ENCODE data around the gene FBXW7.
"Not testable (repeated sequence)": the region's sequence is repeated elsewhere in the genome, so short reads cannot be mapped to it uniquely, and the experiment has no call there.

FBXW7 gene

GRCh38 chr4:152535903-152536544 is at the start of gene FBXW7:
TSS of gene FBXW7 (minus strand) at chr4:152536092. CDS start at chr4:152411803, 124,289 bp downstream.
- DNase-seq: peak; percentile 100

- no peak for DNase-seq
Measured at GRCh38 chr4:152585023-152585441, 49.1 kb upstream of the FBXW7 start.

- DNase-seq: no peak
Measured at GRCh38 chr4:152581536-152582160, 45.8 kb upstream of the FBXW7 start.

GRCh38 chr4:152579916-152580315 is 44.0 kb upstream of the FBXW7 start:
- DNase-seq: no peak

- DNase-seq: no peak
Measured at GRCh38 chr4:152579107-152579764, 43.3 kb upstream of the FBXW7 start.

- DNase-seq: no peak
Measured at GRCh38 chr4:152578670-152579069, 42.8 kb upstream of the FBXW7 start.

GRCh38 chr4:152577708-152578396 is 42.0 kb upstream of the FBXW7 start:
- DNase-seq: no peak

GRCh38 chr4:152575533-152575932 is 39.6 kb upstream of the FBXW7 start:
- no peak for DNase-seq

- no peak for DNase-seq
Measured at GRCh38 chr4:152573861-152574260, 38.0 kb upstream of the FBXW7 start.

- DNase-seq: no peak
Measured at GRCh38 chr4:152572417-152573086, 36.7 kb upstream of the FBXW7 start.

GRCh38 chr4:152571770-152572169 is 35.9 kb upstream of the FBXW7 start:
- DNase-seq: no peak

- no peak for DNase-seq
Measured at GRCh38 chr4:152571296-152571695, 35.4 kb upstream of the FBXW7 start.

GRCh38 chr4:152565333-152565732 is 29.4 kb upstream of the FBXW7 start:
- DNase-seq: no peak

GRCh38 chr4:152564336-152564735 is 28.4 kb upstream of the FBXW7 start:
- DNase-seq: no peak

GRCh38 chr4:152563209-152563608 is 27.3 kb upstream of the FBXW7 start:
- DNase-seq: no peak

- DNase-seq: no peak
Measured at GRCh38 chr4:152559641-152560040, 23.7 kb upstream of the FBXW7 start.

GRCh38 chr4:152558396-152558795 is 22.5 kb upstream of the FBXW7 start:
- DNase-seq: no peak

- DNase-seq: no peak
Measured at GRCh38 chr4:152556834-152557233, 20.9 kb upstream of the FBXW7 start.

- no peak for DNase-seq
Measured at GRCh38 chr4:152556283-152556682, 20.4 kb upstream of the FBXW7 start.

GRCh38 chr4:152554742-152555141 is 18.9 kb upstream of the FBXW7 start:
- DNase-seq: no peak

- DNase-seq: not testable (repeated sequence)
Measured at GRCh38 chr4:152550687-152551086, 14.8 kb upstream of the FBXW7 start.

GRCh38 chr4:152545088-152545487 is 9.2 kb upstream of the FBXW7 start:
- no peak for DNase-seq

- not testable (repeated sequence) for DNase-seq
Measured at GRCh38 chr4:152544533-152544932, 8.6 kb upstream of the FBXW7 start.

Data from activated T-cell treated with anti-CD3 and anti-CD28 coated beads, Interleukin-2, amount 50 U/mL, for 1 hour (primary cell).